ENCODE measurements around the gene COL27A1. TPM values are rescaled to one million over a fixed set of nuclear protein-coding genes. Genes with fewer than 3 reads are reported as not detected.

COL27A1 gene
- total RNA-seq, 1 donor = 0.21 TPM

DNA sequence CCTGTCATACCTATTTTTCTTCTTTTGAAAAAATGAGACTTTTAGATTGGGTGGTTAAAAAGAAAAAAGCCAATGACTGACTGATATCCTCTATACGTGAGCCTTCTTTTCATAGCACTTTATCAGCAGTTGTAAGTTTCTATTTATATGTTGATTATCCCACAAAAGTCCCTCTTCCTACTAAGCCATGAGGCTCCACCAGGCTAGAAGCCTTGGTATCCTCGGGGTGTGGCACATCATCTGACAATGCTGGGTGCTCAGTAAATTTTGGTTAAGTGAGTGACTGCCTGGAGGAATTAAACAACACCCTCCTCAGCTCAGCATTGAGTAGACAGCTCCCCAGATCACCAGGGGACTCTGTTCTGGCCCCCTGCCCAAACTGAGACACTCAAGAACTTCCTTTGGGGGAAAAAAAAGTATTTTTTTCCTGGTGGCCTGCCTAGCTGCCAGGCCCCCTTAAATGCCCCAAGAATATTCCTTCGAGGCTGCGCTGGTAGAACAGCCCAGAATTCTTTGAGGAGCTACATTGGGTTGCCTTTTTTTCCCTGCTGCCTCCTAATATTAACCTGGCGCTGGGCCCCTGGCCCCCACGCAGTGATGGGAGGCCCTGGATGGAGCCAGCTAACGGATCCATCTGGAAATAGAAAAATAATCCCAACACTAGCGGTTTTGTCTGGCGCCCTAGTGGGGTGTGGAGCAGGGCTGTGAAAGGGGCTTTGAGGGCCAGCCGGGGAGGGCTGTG lies 23.4 kb upstream of the COL27A1 start:
- no peaks in the 10 kb centered on the region for H3K27me3 ChIP-seq (ENCODE audit: insufficient read depth, low read length)
- no peak overlapping the region for H3K4me3 ChIP-seq (ENCODE audit: low read length)
- no peaks in the 10 kb centered on the region for H3K9me3 ChIP-seq (ENCODE audit: low read depth, low read length)
- H3K4me1 ChIP-seq (ENCODE audit: insufficient read depth, low read length) = no peaks in the 10 kb centered on the region

DNA sequence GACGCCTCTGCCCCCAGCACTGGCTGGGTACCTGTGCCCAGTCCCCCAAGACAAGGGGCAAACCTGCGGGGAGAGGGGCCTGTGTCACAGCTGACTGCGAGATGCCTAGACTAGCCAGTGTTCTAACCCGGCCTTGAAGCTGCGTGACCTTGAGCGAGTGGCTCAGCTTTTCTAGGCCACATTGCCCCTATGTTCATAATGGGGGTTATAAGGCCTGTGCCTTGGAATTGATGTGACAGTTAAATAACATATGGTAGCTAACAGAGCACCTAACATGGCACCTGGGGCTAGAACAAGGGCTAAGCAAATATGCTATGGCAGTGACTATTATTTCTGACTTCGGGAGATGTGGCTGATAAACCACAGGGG lies 22.8 kb upstream of the COL27A1 start:
- Histone ChIP-seq H3K4me3 (ENCODE audit: low read length) (no peak overlapping the region), H3K9me3 (ENCODE audit: low read depth, low read length) (no peaks in the 10 kb centered on the region), H3K27me3 (ENCODE audit: insufficient read depth, low read length) (no peaks in the 10 kb centered on the region), H3K4me1 (ENCODE audit: insufficient read depth, low read length) (no peaks in the 10 kb centered on the region)

DNA sequence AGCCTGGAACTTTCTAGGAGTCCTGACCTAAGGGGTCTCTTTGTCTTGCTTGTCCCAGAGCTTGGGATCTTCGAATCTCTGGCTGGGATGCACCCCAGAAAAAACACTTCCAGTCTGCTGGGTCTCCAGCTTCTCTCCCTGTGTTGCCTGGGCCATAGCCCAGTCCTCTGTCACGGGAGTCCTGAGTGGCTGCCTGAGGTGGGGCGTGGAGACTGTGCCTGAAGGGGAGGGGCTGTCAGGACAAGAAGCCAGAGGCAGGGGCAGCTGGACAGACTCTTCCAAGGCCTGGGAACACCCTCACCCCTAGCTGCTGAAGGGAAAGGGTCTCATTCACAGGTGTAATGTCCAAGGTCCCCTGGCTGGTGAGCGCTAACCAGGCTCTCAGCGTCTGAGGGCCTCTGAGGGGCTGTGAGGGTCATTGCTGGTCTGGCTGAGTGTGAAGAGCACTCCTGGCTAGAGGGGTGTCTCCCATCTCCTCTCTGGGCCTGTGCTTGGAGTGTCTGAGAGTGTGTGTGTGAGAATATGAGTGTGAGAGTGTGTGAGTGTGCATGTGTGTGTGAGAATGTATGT lies 20.4 kb upstream of the COL27A1 start:
- no peaks in the 10 kb centered on the region for H3K4me1 ChIP-seq (ENCODE audit: insufficient read depth, low read length)
- H3K9me3 ChIP-seq (ENCODE audit: low read depth, low read length) = no peaks in the 10 kb centered on the region
- no peaks in the 10 kb centered on the region for H3K27me3 ChIP-seq (ENCODE audit: insufficient read depth, low read length)
- H3K4me3 ChIP-seq (ENCODE audit: low read length) = no peak overlapping the region

DNA sequence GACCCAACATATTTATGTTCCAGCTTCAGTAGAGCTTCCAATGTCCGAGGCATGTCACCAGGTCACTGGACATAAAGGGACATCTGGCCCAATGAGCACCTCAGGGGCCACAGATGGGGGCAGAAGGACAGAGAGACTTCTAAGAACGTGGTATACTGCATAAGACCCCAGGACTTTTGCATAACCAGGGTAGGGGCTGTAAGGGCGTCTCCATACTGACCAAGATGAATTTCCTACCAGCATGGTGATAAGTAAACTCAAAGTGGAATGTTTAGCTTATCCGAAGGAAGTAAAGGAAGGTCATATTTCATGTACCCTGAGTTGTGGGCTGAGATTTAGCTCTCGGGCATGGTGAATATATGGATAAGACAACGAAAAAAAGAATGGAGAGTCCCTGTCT lies 17.5 kb upstream of the COL27A1 start:
- no peaks in the 10 kb centered on the region for H3K4me1 ChIP-seq (ENCODE audit: insufficient read depth, low read length)
- H3K9me3 ChIP-seq (ENCODE audit: low read depth, low read length) = no peaks in the 10 kb centered on the region
- no peak overlapping the region for H3K4me3 ChIP-seq (ENCODE audit: low read length)
- no peaks in the 10 kb centered on the region for H3K27me3 ChIP-seq (ENCODE audit: insufficient read depth, low read length)

DNA sequence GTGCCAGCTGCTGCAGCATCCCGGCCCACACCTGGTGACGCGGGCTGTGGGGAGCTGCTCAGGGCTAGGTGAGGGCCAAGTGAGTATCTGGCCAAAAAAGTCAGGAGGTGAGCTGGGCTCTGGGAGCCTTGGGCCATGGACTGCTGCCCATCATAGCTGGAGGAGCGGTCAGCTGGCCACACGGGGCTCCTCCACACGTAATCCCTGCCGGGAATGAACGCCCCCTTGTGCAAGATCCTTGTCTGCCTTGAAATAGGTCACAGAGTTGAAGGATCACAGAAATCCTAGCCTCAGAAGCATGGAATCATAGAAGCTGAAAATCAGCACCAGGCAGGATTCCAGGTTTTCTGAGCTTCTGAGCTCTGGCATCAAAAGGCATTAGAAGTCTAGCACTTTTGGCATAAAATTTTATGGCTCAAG lies 16.8 kb upstream of the COL27A1 start:
- Histone ChIP-seq H3K4me1 (ENCODE audit: insufficient read depth, low read length) (no peaks in the 10 kb centered on the region), H3K9me3 (ENCODE audit: low read depth, low read length) (no peaks in the 10 kb centered on the region), H3K4me3 (ENCODE audit: low read length) (no peak overlapping the region)

DNA sequence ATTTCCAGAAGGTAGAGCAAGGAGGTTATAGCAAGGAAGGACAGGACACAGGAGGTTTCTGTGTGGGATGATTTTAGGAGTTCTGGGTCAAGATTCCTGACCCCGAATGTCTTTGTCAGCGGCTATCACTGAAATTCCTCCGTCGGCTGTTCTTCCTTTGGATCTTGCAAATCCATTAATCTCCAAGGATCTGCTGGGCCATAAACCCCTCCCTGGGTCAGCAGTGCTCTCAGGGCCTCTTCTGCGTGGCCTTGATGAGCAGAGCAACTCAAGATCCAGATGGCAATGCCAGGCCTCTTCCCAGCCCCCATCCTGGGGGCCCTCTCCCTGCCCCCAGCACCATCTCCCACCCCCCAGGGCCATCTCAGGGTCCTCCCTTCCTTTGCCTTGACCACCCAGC lies 16.3 kb upstream of the COL27A1 start:
- Histone ChIP-seq H3K27me3 (ENCODE audit: insufficient read depth, low read length) (no peaks in the 10 kb centered on the region), H3K4me1 (ENCODE audit: insufficient read depth, low read length) (no peaks in the 10 kb centered on the region), H3K9me3 (ENCODE audit: low read depth, low read length) (no peaks in the 10 kb centered on the region), H3K4me3 (ENCODE audit: low read length) (no peak overlapping the region)

More for the DNA sequence above, 16.8 kb upstream of the COL27A1 start:
- no peaks in the 10 kb centered on the region for H3K27me3 ChIP-seq (ENCODE audit: insufficient read depth, low read length)

DNA sequence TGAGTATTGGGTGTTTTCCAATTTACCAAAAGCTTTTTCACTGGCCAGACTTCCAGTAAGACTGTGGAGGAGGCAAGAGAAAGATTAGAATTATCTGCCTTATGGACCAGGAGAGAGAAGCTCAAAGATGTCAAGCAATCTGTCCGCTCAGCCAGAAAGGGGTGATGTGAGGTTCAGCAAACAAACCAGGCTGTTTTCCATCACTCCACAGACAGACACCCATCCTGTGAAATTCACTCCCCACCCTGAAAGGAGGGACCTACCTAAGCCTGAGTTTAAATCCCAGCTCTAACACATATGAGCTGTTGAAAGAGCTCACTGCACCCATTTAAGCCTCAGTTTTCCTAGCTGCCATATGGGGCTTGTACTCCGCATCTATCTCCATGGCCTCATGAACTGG lies 14.9 kb upstream of the COL27A1 start:
- H3K4me1 ChIP-seq (ENCODE audit: insufficient read depth, low read length) = no peaks in the 10 kb centered on the region
- no peaks in the 10 kb centered on the region for H3K9me3 ChIP-seq (ENCODE audit: low read depth, low read length)
- no peaks in the 10 kb centered on the region for H3K27me3 ChIP-seq (ENCODE audit: insufficient read depth, low read length)
- no peak overlapping the region for H3K4me3 ChIP-seq (ENCODE audit: low read length)

DNA sequence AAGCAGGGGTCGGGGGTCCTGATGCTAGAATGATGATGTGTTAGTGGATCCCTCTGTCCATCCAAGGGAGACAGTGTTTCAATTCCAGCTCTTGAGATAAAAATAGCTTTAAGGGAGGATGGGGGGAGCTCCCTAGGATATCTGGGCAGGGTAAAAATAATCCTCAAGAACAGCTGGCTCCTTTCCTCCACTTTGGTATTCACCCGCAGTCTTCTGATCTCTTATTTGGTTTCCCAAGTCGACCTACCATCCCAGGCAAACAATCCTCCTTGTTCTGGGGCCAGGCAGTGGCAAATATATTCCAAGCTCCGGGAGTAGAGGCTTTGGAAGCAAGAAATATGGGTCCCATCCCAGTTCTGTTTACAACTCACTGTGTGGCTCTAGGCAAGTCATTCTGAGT lies 14.5 kb upstream of the COL27A1 start:
- Histone ChIP-seq H3K27me3 (ENCODE audit: insufficient read depth, low read length) (no peaks in the 10 kb centered on the region), H3K4me1 (ENCODE audit: insufficient read depth, low read length) (no peaks in the 10 kb centered on the region), H3K9me3 (ENCODE audit: low read depth, low read length) (no peaks in the 10 kb centered on the region), H3K4me3 (ENCODE audit: low read length) (no peak overlapping the region)

DNA sequence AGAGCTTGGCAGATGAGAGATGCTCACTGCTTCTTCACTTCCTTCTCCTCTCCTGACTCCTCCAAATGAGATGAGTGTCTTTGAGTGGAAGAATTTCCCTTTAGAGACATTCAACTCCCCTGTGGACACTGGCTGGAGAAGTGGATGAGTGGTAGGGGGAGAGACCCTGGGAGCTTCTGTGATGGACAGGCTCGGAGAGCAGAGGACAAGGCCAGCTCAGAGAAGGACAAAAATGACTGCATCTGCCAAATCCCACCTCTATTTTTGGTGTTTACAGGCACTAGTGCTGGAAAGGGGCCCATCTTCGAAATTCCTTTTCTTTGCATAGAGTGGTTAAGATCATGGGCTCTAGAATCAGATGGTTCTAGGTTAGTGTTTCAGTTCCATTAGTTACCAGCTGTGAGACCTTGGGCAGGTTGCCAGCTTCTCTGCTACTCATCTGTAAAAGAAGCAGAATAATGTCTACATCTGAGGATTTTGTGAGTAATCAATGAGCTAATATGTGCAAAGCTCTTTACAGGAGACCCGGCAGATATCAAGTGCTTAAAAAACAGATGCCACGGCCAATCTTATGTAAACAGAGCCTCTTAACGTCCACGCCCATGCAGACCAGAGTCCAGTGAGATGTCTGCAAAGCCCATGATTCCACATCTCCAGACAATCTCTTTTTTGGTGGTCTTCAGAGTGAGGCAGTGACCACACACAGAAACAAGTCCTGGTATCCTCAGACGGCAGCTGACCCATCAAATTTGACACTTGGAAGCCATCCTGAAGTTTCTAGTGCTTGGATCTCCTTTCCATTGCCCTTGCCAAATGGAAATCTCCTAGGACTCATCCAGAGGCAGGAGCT lies 13.6 kb upstream of the COL27A1 start:
- H3K27me3 ChIP-seq (ENCODE audit: insufficient read depth, low read length) = no peaks in the 10 kb centered on the region
- no peaks in the 10 kb centered on the region for H3K4me1 ChIP-seq (ENCODE audit: insufficient read depth, low read length)
- no peak overlapping the region for H3K4me3 ChIP-seq (ENCODE audit: low read length)
- no peaks in the 10 kb centered on the region for H3K9me3 ChIP-seq (ENCODE audit: low read depth, low read length)

DNA sequence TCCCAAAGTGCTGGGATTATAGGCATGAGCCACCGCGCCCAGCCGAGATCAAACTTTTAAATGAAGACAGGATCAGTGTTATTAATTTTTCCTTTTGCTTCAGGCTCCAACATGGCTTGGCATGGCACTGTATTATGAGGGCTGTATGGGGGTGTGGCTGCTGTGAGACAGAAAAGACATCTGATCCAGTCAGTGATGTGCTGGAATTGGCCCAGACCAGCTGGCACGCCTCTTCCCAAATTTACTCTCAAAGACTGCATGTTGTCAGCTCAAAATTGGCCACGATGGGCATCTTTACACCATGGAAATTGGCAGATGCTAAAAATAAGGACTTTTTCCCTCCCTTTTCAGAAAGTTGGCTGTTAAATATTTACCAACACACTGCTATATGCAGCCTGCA lies 12.1 kb upstream of the COL27A1 start:
- Histone ChIP-seq H3K9me3 (ENCODE audit: low read depth, low read length) (no peaks in the 10 kb centered on the region), H3K27me3 (ENCODE audit: insufficient read depth, low read length) (no peaks in the 10 kb centered on the region), H3K4me3 (ENCODE audit: low read length) (no peak overlapping the region)

DNA sequence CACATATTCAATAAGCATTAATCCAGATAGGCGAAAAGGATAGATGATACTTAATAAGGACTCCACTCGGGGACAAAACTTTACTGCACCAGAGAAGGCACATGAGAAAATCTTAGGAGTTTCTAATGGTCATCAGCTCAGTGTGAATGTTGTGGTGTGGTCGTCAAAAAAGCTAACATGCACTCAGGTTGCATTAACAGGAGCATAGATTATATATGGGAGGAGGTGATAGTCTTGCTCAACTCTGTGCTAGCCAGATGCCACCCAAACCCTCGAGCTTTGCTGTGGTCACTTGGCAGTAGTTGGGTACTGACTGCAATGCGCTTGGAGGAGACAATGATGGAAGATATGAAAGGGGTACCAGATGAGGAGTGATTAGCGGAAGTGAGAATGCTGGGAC lies 8.6 kb upstream of the COL27A1 start:
- peaks cover 11% of the 10 kb centered on the region for H3K27me3 ChIP-seq (ENCODE audit: insufficient read depth, low read length)
- H3K4me3 ChIP-seq (ENCODE audit: low read length) = no peak overlapping the region
- no peaks in the 10 kb centered on the region for H3K4me1 ChIP-seq (ENCODE audit: insufficient read depth, low read length)

More for the DNA sequence above, 12.1 kb upstream of the COL27A1 start:
- H3K4me1 ChIP-seq (ENCODE audit: insufficient read depth, low read length) = no peaks in the 10 kb centered on the region

DNA sequence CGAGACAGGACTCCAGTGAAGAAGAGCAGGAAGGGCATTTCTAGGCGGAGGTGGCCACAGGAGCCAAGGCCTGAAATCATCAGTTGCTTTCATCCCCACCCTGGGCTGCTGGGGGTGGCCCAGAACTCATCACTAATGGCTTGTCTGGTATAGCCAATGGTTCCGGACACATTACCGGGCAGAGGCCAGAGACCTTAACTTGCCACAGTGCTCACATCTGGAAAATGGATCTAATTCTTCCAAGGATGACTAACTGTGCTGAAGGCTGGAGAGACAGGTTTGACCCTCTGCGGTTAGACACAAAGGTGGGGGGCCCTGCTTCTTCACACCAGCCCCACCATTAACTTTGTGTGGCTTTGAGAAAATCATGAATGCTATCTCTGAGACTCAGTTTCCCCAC lies 6.2 kb upstream of the COL27A1 start:
- H3K4me1 ChIP-seq (ENCODE audit: insufficient read depth, low read length) = peaks cover 3% of the 10 kb centered on the region
- H3K27me3 ChIP-seq (ENCODE audit: insufficient read depth, low read length) = peaks cover 30% of the 10 kb centered on the region
- H3K4me3 ChIP-seq (ENCODE audit: low read length) = no peak overlapping the region
- no peaks in the 10 kb centered on the region for H3K9me3 ChIP-seq (ENCODE audit: low read depth, low read length)

More for the DNA sequence above, 8.6 kb upstream of the COL27A1 start:
- no peaks in the 10 kb centered on the region for H3K9me3 ChIP-seq (ENCODE audit: low read depth, low read length)

DNA sequence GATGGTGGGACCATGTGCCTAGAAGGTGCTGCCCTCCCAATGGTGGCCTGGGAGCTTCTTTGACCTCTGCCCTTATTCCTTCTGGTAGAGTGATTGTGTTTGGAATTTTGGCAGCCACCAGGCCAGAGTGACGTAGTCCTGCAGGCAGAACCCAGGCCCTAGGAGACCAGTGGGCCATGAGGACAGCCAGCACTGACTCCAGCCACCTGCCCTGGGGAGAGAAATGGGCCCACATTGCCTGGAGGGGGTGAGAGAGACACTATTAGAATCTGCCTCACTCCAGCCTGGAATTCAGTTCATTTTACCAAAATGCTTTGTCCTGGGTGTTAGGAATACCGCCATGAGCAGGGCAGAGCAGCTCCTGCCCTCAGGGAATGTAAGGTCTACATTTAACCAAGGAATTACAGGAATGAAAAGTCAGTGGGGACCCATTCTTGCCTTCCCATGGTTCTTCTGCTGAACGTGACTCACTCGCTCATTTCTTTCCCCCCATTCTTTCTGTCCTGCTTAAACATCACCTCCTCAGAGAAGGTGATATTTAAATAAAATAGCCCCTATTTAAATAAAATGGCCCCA lies 5.5 kb upstream of the COL27A1 start:
- Histone ChIP-seq H3K4me3 (ENCODE audit: low read length) (no peak overlapping the region), H3K27me3 (ENCODE audit: insufficient read depth, low read length) (peaks cover 36% of the 10 kb centered on the region), H3K4me1 (ENCODE audit: insufficient read depth, low read length) (peaks cover 10% of the 10 kb centered on the region), H3K9me3 (ENCODE audit: low read depth, low read length) (no peaks in the 10 kb centered on the region)

DNA sequence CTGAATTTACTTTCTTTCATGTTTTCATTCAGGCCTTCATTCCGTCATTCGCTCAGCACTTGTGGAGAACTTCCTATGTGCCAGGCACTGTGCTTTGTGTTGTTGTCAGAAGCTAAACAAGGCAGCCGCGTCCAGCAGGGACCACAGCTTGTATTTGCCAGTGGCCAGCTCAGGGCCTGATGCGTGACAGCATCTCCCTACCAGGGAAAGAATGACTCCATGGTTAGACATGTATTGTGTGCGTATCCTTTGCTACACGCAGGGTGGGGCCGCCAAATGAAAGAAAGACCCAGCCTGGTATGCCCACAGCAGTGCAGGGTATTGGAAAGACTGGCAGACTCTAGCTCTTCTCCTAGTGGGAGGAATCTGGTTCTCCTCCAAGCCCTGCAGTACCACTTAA lies 4.7 kb upstream of the COL27A1 start:
- Histone ChIP-seq H3K27me3 (ENCODE audit: insufficient read depth, low read length) (peaks cover 38% of the 10 kb centered on the region), H3K4me3 (ENCODE audit: low read length) (no peak overlapping the region), H3K4me1 (ENCODE audit: insufficient read depth, low read length) (peaks cover 11% of the 10 kb centered on the region), H3K9me3 (ENCODE audit: low read depth, low read length) (no peaks in the 10 kb centered on the region)

DNA sequence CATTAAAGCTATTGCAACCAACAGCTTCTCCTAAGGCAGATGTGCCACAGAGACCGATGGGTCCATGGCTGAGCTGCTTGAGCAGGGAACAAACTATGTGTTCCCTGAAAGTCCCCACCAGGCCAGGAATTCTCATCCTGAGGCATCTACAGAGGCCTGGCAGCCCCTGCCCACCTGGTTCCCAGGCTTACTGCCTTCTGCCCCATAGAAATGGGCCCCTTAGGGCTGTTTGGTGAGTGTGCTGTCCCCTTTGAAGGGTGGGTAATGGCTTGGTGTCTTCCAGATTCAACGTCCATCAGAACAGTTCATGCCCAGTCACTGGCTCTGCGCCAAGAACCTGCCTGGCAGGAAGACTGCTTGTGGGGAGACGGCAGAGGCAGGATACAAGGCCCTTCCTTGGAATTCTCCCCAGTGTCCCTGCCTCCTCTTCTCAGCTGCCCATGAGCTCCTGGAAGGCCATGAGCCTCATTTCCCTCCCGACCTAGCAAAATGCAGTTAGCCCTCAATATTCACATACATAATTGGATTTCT lies 3.8 kb upstream of the COL27A1 start:
- H3K9me3 ChIP-seq (ENCODE audit: low read depth, low read length) = no peaks in the 10 kb centered on the region
- peaks cover 11% of the 10 kb centered on the region for H3K4me1 ChIP-seq (ENCODE audit: insufficient read depth, low read length)
- H3K27me3 ChIP-seq (ENCODE audit: insufficient read depth, low read length) = peaks cover 40% of the 10 kb centered on the region
- H3K4me3 ChIP-seq (ENCODE audit: low read length) = no peak overlapping the region
